HCT116 (cell line): ENCODE measurements around the gene RMDN3. TPM values are rescaled to one million over a fixed set of nuclear protein-coding genes. Genes with fewer than 3 reads are reported as not detected.

Experiments used
- ATAC-seq: fragments of 200-7000 bp; cut with Tn5 transposase; 2 replicates; pipeline ENCODE4 v1.9.1; 2020; ENCODE audit warnings: mild to moderate bottlenecking, moderate library complexity
- BruUV-seq: library from RNA; stranded (reverse); fragments of 400-500 nt; replicated peaks from 2 replicates; lab custom pipeline; 2021; lab: Mats Ljungman, UMichigan
- CTCF ChIA-PET: fragments of 300-600 bp; sonication (Branson Sonifier 250); formaldehyde crosslinking; loops from one replicate; lab custom pipeline; 2021; ENCODE audit warnings: antibody characterized with exemption; lab: Charles Lee
- POLR2A ChIA-PET: fragments of 300-600, 350-600 bp; sonication (Branson Sonifier 250); formaldehyde crosslinking; loops from one replicate; lab custom pipeline; 2021; ENCODE audit warnings: antibody characterized with exemption; lab: Charles Lee
- RAD21 ChIA-PET, 2 experiments: fragments of 300-600 bp; sonication (Branson Sonifier 250); formaldehyde crosslinking; loops; one replicate each; lab custom pipeline; 2023; ENCODE audit warnings: low total read pairs in 2 of 2; ENCODE audit not compliant: uncharacterized antibody in 2 of 2, unreplicated experiment in 2 of 2, low non-redundant PET in 1 of 2; lab: Charles Lee
- DNase-seq: peaks from one replicate; pipeline ENCODE4 v3.0.0-alpha.2; 2010; ENCODE audit warnings: low read depth, low spot score
- H2AFZ ChIP-seq: fragments of 200-600 bp; shearing (Covaris generic), sonication (generic); 2 replicates; pipeline ENCODE4 v1.6.1; 2017; ENCODE audit warnings: low read depth, mixed run types, mixed read lengths, antibody characterized with exemption, low read length; ENCODE audit not compliant: poor library complexity, severe bottlenecking
- H3K27ac ChIP-seq: 2 replicates; pipeline ENCODE4 v1.5.1; 2012; ENCODE audit warnings: low read depth, low read length
- H3K27me3 ChIP-seq: fragments of 200-600 bp; sonication (generic); 2 replicates; pipeline ENCODE4 v1.6.1; 2016; ENCODE audit warnings: mixed run types, low read length, mixed read lengths; ENCODE audit not compliant: insufficient read depth
- H3K36me3 ChIP-seq, 2 experiments: fragments of 200-500 bp in 1 of 2; fragments of 200-600 bp in 1 of 2; sonication (Bioruptor generic) in 1 of 2; sonication (generic) in 1 of 2; 2 replicates each; pipeline versions ENCODE4 v1.5.1 to v1.6.1; 2014 to 2016; ENCODE audit warnings: low read length in 2 of 2, inconsistent platforms in 1 of 2, mixed read lengths in 1 of 2, mixed run types in 1 of 2; ENCODE audit not compliant: insufficient read depth in 2 of 2, control insufficient read depth in 1 of 2
- H3K4me1 ChIP-seq, 2 experiments: fragments of 200-600 bp in 1 of 2; sonication (generic) in 1 of 2; 2 replicates each; pipeline versions ENCODE4 v1.5.1 to v1.6.1; 2012 to 2017; ENCODE audit warnings: low read length in 2 of 2, inconsistent platforms in 1 of 2, mild to moderate bottlenecking in 1 of 2, mixed read lengths in 1 of 2, mixed run types in 1 of 2, moderate library complexity in 1 of 2; ENCODE audit not compliant: insufficient read depth in 2 of 2, control insufficient read depth in 1 of 2
- H3K4me2 ChIP-seq: fragments of 200-600 bp; sonication (generic); 2 replicates; pipeline ENCODE4 v1.6.1; 2017; ENCODE audit warnings: mixed run types, low read length, mixed read lengths
- H3K4me3 ChIP-seq, 2 experiments: fragments of 200-600 bp in 1 of 2; sonication (generic) in 1 of 2; replicated peaks in 1 of 2; 2 replicates each; pipeline ENCODE4 v1.5.1; 2011 to 2016; ENCODE audit warnings: low read length in 2 of 2, control low read depth in 1 of 2, low read depth in 1 of 2, mild to moderate bottlenecking in 1 of 2, mixed read lengths in 1 of 2, mixed run types in 1 of 2
- H3K79me2 ChIP-seq: fragments of 200-600 bp; sonication (generic); 2 replicates; pipeline ENCODE4 v1.6.1; 2017; ENCODE audit warnings: mild to moderate bottlenecking, mixed run types, low read length, moderate library complexity, mixed read lengths; ENCODE audit not compliant: insufficient read depth
- H3K9ac ChIP-seq: fragments of 200-600 bp; sonication (generic); 2 replicates; pipeline ENCODE4 v1.6.1; 2016; ENCODE audit warnings: low read length, mixed read lengths
- H3K9me2 ChIP-seq: fragments of 200-600 bp; sonication (generic), shearing (Covaris generic); 2 replicates; pipeline ENCODE4 v1.6.1; 2017; ENCODE audit warnings: mixed run types, mild to moderate bottlenecking, moderate library complexity; ENCODE audit not compliant: insufficient read depth
- H3K9me3 ChIP-seq, 2 experiments: fragments of 200-500 bp in 1 of 2; fragments of 200-600 bp in 1 of 2; sonication (Bioruptor generic) in 1 of 2; sonication (generic) in 1 of 2; 2 replicates each; pipeline ENCODE4 v1.6.1; 2014 to 2017; ENCODE audit warnings: low read length in 2 of 2, mixed read lengths in 2 of 2, inconsistent platforms in 1 of 2, low read depth in 1 of 2, mild to moderate bottlenecking in 1 of 2, mixed run types in 1 of 2, moderate library complexity in 1 of 2; ENCODE audit not compliant: control insufficient read depth in 1 of 2, insufficient read depth in 1 of 2
- H4K20me1 ChIP-seq: fragments of 200-600 bp; sonication (generic), shearing (Covaris generic); 2 replicates; pipeline ENCODE4 v1.6.1; 2017; ENCODE audit warnings: mixed run types, mild to moderate bottlenecking, moderate library complexity; ENCODE audit not compliant: insufficient read depth
- ATF3 ChIP-seq: IDR thresholded peaks from 2 replicates; pipeline ENCODE4 v1.6.1; 2012
- CBX3 ChIP-seq: IDR thresholded peaks from 2 replicates; pipeline ENCODE4 v1.6.1; 2012; ENCODE audit warnings: low read depth
- CEBPB ChIP-seq: IDR thresholded peaks from 2 replicates; pipeline ENCODE4 v1.6.1; 2012; ENCODE audit warnings: low read depth
- CTCF ChIP-seq, 3 experiments: fragments of 200-600 bp in 1 of 3; sonication (generic) in 1 of 3; IDR thresholded peaks in 2 of 3; conservative IDR thresholded peaks in 1 of 3; 2 replicates each; pipeline ENCODE4 v1.5.1; 2012 to 2017; ENCODE audit warnings: low read depth in 2 of 3, low read length in 2 of 3, antibody characterized with exemption in 1 of 3, borderline replicate concordance in 1 of 3, control low read depth in 1 of 3, mild to moderate bottlenecking in 1 of 3, mixed read lengths in 1 of 3, mixed run types in 1 of 3, moderate library complexity in 1 of 3; ENCODE audit not compliant: insufficient read depth in 1 of 3
- EZH2phosphoT487 ChIP-seq: fragments of 200-600 bp; IDR thresholded peaks from 2 replicates; pipeline ENCODE4 v1.6.1; 2018; ENCODE audit warnings: antibody characterized with exemption, borderline replicate concordance
- RAD21 ChIP-seq: IDR thresholded peaks from 2 replicates; pipeline ENCODE4 v1.6.1; 2012; ENCODE audit warnings: low read depth, mild to moderate bottlenecking
- SIN3A ChIP-seq: IDR thresholded peaks from 2 replicates; pipeline ENCODE4 v1.6.1; 2012; ENCODE audit warnings: low read depth
- TCF7L2 ChIP-seq: IDR thresholded peaks from 2 replicates; pipeline ENCODE4 v1.7.0; 2011; ENCODE audit warnings: borderline replicate concordance, inconsistent platforms; ENCODE audit not compliant: insufficient read depth, insufficient read length; ENCODE audit errors: extremely low read depth
- YY1 ChIP-seq: IDR thresholded peaks from 2 replicates; pipeline ENCODE4 v1.6.1; 2011; ENCODE audit warnings: low read length, low read depth, moderate library complexity, mild to moderate bottlenecking; ENCODE audit not compliant: insufficient replicate concordance; ENCODE audit errors: extremely low read depth
- ZBTB33 ChIP-seq: IDR thresholded peaks from 2 replicates; pipeline ENCODE4 v1.6.1; 2011; ENCODE audit warnings: mild to moderate bottlenecking, low read length, moderate library complexity; ENCODE audit not compliant: insufficient replicate concordance; ENCODE audit errors: extremely low read depth
- ZFX ChIP-seq: fragments of 450-650 bp; IDR thresholded peaks from 2 replicates; pipeline ENCODE4 v1.6.1; 2017
- ZNF274 ChIP-seq: fragments of 200-500 bp; sonication (Bioruptor generic); IDR thresholded peaks from 2 replicates; pipeline ENCODE4 v1.6.1; 2014; ENCODE audit warnings: mild to moderate bottlenecking, low read depth, low read length, inconsistent platforms
- intact Hi-C: fragments of 100-400 bp; cut with micrococcal nuclease; formaldehyde crosslinking; loops from 2 replicates; pipeline ENCODE4 v1.10.0; 2022
- total RNA-seq: library from RNA; stranded (reverse); gene quantifications from one replicate; pipeline ENCODE4 v1.2.1, GENCODE V29; 2021; ENCODE audit not compliant: unreplicated experiment
- TF ChIP-seq, protein P1 (sequence below): IDR thresholded peaks from 2 replicates; pipeline ENCODE4 v1.6.1; 2012

The RMDN3 gene
- total RNA-seq, 1 experiment from 2014 or later, result 21.5 TPM

DNA sequence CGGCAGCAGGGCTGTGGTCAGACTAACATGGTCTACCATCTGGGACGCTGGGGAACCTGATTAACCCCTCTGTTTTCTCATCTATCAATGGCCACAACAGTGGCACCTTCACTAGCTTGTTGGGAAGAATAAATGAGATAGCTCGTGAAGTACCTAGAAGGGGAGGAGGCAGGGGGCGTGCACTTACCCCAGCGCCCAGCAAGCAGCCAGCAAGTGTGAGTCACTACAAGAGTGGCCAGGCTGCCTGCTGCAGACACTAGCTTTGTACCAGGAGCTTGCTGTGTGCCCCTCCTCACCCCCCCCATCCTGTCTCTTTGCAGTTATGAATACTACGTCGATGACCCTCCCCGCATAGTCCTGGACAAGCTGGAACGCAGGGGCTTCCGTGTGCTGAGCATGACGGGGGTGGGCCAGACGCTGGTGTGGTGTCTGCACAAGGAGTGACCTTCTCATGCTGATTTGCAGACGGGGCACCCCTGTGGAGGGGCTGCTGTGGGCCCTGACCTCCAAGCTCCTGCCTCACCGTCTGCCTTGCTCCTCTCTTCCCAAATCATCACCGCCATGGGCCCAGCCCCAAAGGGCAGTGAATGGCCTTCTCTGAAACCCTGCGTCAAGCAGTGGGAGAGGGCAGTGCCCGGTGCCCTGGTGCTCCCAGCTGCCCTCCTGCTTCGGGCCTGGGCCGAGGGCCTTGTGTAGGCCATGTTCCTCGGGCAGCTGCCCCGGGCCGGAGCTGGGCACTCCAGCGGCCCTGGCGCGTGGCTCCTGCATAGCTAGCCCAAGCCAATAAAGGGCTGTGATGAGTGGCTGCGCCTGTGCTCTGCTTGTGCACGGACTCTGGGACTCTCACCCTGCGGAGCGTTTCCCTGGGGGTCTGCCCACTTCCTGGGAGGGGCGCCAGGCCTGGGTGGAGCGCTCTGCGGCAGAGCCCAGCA is 12.1 kb upstream of the RMDN3 start:
- POLR2A ChIA-PET, result no interaction called here
- DNase-seq (no peak), ATAC-seq (no peak)

More for the DNA sequence above, 12.1 kb upstream of the RMDN3 start:
- Histone ChIP-seq H3K4me1 (peaks cover 32 to 74% of the 10 kb centered on the region in 2 experiments), H3K27ac (no peak overlapping the region), H4K20me1 (no peaks in the 10 kb centered on the region), H3K79me2 (no peaks in the 10 kb centered on the region), H3K9ac (no peak overlapping the region), H3K9me3 (no peaks in the 10 kb centered on the region), H2AFZ (no peak overlapping the region), H3K4me3 (no peak overlapping the region), H3K4me2 (no peak overlapping the region), H3K9me2 (no peaks in the 10 kb centered on the region), H3K36me3 (no peaks in the 10 kb centered on the region; a peak in 1 of 4 replicates), H3K27me3 (no peaks in the 10 kb centered on the region)
- TF ChIP-seq ZFX (no peak), RAD21 (no peak), ZNF274 (no peak), ZBTB33 (no peak), TCF7L2 (no peak), CBX3 (no peak), YY1 (no peak), CEBPB (no peak), CTCF (IDR thresholded peaks at IDR 0.05 in 2 of 3, conservative IDR thresholded peaks at IDR 0.05 in 1 of 3; ENCODE audit: borderline replicate concordance in 1 of 3, insufficient read depth in 1 of 3, low read depth in 2 of 3, low read length in 2 of 3) (no peak), EZH2phosphoT487 (no peak), SIN3A (no peak), ATF3 (no peak)
- TF ChIP-seq, protein P1, sequence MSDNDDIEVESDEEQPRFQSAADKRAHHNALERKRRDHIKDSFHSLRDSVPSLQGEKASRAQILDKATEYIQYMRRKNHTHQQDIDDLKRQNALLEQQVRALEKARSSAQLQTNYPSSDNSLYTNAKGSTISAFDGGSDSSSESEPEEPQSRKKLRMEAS, result no peak
- ChIA-PET CTCF (interaction anchor here (1.7 kb wide), 1 partner anchor 127 kb away, joined by 4 read pairs; the partner anchor contains the start of gene VPS18), RAD21 (no interaction called here)
- BruUV-seq, result no TSS peak
- intact Hi-C loops, result no loop called here
